CD4-positive, alpha-beta T cell treated with Interleukin-21 for 1 hour (primary cell): ENCODE results near the gene PDE10A.
"Not testable (repeated sequence)": the region's sequence is repeated elsewhere in the genome, so short reads cannot be mapped to it uniquely, and the experiment has no call there.

Experiments
- DNase-seq: peaks from one replicate; pipeline ENCODE4 v3.0.0-alpha.2; 2020

The PDE10A gene

DNA sequence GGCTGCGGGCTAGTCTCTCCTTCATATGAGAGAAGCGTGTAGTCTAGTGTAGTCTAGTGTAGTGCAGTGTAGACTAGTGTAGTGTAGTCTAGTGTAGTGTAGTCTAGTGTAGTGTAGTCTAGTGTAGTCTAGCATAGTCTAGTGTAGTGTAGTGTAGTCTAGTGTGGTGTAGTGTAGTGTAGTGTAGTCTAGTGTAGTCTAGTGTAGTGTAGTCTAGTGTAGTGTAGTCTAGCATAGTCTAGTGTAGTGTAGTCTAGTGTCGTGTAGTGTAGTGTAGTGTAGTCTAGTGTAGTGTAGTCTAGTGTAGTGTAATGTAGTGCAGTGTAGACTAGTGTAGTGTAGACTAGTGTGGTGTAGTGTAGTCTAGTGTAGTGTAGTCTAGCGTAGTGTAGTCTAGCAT is 44.1 kb downstream of the PDE10A start:
- DNase-seq = not testable (repeated sequence)

DNA sequence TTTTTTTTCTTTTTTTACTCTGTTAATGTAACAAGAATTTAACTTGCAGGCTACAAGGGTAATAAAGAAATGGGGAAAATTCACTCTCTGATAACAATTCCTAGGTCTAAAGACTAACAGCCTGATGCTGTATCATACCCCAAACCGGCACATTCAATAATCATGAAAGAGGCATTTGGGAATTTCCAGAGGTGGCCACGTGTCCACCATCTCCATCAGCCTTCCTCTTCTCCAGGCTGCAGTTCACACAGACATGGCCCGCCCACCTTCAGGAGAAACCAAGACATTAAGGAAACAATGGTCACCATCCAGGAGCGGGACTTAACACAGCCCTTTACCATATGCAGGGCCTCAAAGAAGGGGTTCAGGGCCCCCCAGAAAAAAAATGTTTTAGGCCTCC is 44.8 kb downstream of the PDE10A start:
- no peak for DNase-seq

DNA sequence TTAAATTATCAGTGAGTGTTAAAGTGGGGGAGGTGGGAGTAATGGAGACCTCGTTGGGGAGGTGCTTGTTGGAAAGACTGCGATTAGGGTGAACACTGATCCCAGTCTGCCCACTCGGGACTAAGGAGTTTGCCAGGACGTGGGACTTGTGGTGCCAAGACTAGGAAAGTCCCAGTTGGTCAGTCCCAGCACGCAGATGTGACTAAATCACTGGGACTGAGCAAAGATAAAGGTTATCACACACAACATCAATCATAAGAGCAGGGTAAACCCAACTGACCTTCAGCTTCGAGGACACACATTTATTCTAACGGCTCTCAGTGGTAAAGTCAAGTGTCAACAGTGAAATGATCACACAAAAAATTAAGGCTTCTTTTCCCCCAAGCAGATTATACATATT is 45.5 kb downstream of the PDE10A start:
- no peak for DNase-seq

DNA sequence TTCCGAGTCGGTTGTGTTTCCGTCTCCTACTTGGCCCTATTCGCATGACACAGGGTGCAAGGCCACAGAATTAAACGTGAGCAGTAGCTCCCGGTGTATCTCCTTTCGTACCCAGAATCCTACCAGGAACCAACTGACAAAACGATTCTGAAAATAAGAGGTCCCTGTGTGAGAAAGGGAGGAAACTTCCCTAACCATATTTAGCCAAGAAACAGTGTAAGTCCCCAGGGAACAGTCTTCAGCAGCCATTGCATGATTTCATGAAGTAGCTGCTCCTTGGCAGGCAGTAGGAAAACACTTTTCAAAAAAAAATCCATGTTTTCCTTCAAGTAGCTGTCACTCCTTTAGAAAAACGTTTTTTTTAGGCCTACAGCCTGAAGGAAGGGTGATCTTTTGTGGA is 46.9 kb downstream of the PDE10A start:
- no peak for DNase-seq

DNA sequence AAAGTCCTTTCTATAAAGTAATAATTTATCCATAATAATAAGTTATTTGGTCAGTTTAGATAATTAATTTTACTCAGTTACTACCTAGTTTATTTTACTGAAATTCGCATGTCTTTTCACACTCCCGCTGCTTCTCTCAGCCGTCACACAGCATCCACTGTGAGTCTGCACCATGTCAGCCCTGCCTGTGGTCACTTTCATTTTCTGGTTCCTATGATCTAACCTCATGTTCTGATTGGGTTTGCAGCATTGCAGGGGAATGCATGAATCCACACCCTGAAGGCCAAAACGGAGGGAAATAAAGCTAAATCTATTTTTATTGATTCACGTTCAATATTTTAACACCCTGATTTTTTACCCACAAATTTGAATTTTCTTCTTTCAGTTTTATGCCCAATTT is 47.4 kb downstream of the PDE10A start:
- no peak for DNase-seq

DNA sequence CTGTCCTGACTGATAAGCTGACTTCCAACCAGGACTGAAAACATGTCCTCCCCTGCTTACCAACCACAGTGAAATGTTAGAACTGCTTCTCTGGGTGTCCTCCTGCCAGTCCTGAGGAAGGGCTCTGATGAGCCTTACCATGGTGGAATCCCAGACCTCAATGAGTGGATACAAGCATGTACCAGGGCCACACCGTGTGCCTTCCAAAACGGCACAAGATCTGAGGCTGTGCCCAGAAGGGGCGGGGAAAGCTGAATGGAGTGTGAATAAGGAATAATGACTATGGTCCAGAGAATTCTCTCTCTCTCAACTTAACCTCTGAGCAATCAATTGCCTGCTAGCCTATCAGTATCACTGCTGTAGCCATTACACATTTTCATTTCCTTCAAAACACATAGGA is 51.7 kb downstream of the PDE10A start:
- DNase-seq = no peak

DNA sequence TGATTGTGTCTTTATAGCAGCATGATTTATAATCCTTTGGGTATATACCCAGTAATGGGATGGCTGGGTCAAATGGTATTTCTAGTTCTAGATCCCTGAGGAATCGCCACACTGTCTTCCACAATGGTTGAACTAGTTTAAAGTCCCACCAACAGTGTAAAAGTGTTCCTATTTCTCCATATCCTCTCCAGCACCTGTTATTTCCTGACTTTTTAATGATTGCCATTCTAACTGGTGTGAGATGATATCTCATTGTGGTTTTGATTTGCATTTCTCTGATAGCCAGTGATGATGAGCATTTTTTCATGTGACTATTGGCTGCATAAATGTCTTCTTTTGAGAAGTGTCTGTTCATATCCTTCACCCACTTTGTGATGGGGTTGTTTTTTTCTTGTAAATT is 54.5 kb downstream of the PDE10A start:
- DNase-seq = not testable (repeated sequence)

DNA sequence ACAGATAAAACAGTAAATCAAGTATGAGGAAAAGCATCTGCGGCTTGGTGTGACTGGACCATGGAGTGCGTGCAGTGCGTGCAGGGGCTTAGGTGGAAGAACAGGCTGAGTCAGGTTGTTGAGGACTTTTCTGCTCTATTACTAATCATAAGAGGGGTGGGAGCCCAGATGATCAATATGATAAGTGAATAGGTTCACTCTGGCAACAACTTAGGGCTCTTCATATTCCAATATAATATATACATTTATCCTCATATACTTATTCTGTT is 56.4 kb downstream of the PDE10A start:
- DNase-seq = no peak

DNA sequence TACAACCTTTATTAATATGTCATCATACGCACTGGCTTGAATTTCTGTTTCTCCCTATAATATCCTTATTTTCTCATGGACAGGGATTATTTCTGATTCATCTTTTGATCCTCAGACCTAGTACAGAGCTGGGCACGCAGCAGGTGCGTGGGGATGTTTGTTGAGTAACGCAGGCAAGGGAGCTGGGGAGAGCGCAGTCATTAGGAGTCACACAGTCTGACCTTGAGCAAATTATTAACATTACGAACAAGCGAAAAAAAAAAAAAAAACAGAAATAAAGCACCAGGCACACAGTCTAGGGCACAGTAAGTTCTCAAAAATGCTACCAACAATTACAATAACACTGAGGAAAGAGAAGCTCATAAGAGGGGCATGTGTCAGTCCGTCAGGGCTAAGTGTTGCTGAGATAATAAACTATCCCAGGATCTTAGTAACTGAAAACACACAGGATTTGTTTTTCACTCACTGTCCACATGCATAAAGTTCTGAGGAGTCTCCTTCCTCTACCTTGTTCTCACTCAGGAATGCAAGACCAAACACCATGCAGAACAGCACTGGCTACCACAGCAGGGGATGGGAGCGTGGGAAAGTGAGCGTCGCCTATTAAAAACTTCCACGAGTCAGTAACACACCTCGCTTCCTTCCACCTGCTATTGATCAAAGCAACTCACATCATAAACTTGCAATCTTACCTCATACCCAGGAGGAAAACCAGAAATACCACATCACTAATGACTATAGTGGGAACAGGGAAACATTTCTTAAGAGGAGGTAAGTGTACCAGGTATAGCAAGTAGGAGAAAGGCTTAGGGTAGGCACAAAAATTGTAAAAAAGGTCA is 56.9 kb downstream of the PDE10A start:
- DNase-seq = no peak

DNA sequence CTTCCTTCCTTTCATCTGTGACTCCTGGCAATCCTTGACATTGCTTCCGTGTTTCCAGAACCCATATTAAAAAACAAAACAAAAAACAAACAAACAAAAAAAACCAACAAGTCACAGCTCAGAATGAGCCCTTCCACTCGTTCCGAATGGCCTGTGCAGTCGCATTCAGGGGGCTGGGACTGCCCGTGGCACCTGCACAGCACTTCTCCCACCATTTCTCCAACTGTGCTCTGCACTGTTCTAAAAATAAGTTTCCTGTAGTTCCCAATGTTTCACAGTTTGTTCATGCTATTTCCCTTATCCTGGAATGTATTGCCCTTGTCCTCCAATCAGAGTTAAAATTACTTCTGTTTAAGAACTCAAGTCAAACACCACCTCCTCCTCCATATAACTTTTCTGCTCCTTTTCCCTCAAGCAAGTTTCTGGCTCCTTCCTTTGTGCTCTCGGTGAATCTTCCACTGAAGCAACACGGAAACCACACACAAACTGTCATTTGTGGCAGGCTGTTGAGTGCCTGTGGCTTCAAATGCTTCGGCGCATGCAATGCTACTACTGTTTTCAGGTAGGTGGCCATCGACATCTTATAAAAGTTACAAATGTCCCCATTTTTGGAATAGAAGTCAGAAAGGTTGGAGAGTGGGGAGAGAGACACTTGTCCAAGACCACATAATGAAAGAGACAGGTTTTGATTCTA is 57.7 kb downstream of the PDE10A start:
- no peak for DNase-seq

DNA sequence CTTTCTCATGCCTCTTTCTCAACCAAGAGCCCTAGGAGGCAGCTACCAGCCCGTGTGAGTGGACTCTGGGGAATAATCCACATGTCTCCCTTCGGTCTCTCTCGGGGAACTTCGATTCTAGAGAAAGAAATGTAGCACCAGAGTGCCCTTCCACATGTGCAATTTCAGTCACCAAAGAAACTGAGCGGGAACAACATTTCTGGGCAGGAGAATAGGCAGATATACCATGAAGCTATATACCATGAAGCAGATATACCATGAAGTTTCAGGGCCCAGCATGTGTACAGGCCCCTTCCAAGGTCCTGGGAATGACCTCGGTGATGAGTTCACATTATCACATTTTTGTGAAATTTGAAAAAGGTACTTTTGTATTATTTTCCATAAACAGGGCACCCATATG is 60.8 kb downstream of the PDE10A start:
- no peak for DNase-seq

DNA sequence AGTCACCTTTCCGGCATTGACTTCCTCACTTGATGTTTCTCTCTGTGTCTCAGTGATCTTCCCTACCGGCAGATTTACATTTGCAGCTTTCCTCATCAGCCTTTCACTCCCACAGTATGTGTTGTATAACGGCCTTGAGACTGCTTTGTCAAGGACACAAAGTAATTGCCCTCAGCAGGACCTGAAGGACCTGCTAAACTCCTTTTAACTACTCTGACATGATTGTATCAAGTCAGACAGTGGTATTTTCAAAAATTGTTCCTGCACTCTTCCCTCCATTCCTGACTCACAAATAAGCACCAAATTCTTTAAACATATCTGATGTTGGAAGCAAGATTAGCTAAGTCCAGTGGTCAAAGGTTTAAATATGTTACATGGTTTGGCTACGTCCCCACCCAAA is 62.4 kb downstream of the PDE10A start:
- no peak for DNase-seq

DNA sequence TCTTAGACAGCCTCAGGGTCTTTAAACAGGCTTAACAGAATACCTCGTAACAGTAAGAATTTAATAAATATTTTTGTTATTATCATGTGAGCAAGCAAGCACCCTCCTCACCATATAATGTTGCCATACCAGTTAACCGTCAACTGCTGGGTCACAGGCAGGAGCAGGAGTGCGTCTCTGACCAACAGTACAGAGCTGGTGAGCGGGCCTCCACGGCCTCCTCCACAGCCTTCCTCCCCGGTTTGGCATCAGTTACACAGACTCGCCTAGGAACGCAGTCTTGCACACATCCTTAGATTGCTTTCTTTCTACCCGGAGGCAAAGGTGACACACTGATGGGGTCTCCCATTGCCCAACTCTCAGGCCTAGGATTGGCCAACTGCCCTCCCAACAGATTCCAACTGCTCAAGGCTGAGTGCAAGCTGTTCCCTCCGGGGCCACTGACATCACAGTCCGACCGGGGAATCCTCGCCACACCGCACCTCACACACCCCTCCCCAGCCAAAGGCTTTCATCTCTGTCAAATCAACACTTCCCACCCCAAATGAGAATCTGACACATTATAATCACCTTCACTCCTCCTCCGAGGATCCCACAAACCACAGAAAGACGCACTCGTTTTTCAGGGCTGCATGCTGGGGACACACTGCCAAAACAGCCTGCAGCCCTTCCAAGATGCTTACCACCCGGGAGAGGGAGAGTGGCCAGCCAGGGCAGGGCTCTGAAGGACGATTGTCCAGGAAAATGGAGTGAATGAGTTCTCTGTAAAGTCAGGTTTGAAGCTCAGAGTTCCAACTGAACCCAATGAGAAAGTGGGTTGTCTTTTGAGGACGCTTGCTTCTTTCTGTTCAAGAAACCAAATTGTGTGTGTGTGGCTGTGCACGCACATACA is 63.2 kb downstream of the PDE10A start:
- no peak for DNase-seq

DNA sequence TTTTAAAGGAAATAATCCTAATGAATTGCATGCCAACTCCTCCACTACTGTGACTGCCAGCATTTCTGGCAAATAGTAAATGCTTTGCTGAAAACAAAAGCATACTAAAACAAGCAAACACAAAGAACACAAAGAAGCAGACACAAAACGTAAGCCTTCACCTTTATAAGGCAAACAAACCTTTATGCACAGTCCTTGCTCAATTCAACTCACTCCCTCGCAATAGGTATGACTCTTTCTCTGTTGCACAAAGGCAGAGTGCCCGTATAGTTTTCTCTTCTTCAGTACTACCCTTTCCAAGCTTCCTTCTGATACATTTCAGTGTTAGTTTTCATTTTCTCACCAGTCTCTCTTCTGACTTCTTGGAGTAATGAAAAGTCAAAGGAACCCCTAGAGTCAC is 63.9 kb downstream of the PDE10A start:
- no peak for DNase-seq

DNA sequence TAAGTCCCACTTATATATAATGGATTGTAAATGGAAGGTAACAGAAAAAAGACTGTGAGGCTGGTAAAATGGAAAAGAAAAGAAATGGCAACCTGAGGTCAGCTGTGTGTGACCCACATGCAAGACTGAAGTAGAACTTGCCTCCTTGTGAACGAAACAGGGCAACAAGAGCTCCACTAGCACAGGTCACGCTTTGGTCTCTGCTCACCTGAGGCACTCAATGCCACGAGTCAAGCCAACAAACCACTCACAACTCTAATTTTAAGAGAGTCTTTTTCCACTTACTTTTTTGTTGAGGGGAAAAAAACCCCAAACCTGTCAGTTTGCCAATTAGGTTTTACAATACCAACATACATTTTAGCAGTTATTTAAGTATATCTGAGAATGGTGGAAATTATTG is 65.2 kb downstream of the PDE10A start:
- DNase-seq = no peak

DNA sequence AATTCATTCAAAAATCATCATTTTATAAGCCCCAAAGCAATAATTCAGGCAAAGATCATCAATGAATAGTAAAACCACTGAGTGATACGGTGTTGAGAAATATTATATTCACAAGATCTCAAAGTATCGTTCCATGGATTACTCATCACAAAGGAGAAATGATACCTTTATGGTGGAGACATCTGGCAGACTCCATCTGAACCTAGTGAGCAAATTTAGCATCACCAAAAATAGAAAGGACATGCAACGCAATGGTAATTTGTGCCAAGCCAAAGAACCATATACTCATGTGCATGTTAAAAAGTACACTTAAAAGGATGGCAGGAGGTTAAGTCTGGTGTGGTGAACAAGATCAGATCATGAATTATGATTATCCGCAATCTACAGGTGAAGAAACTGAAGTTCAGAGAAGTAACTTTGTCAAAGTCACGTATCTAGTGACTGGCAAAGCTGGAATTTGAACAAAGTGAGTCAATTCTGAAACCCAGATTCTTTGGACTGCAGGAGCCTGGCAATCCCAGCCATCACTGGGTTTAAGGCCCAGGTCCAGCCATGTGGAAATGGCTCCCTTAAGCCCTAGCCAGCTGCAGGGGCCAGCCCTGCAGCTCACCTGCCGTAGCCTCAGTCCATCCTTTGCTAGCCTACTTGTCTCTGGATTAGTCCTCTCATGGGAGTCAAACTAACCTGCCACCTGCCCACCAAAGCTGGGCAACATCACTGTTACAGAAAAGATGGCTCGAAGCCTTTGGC is 68.3 kb downstream of the PDE10A start:
- no peak for DNase-seq

DNA sequence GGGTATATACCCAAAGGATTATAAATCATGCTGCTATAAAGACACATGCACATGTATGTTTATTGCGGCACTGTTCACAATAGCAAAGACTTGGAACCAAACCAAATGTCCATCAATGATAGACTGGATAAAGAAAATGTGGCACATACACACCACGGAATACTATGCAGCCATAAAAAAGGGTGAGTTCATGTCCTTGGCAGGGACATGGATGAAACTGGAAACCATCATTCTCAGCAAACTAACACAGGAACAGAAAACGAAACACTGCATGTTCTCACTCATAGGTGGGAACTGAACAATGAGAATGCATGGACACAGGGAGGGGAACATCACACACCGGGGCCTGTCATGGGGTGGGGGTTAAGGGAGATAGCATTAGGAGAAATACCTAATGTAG is 70.1 kb downstream of the PDE10A start:
- DNase-seq = not testable (repeated sequence)

DNA sequence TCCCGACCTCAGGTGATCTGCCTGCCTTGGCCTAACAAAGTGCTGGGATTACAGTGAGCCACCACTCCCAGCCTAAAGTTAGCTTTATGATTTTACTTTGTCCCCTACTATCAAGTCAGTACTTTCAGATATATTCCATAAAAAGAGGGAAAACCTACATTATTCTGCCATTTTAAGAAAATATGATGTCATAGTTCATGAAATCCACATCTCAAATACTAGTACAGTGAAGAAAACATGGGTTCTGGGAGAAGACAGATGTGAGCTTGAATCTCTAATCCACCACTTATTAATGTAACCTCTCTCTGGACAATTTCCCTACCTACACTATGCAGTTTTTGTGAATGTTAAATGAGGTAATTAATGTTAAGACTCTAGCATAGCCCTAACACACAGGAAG is 74.5 kb downstream of the PDE10A start:
- DNase-seq = no peak

DNA sequence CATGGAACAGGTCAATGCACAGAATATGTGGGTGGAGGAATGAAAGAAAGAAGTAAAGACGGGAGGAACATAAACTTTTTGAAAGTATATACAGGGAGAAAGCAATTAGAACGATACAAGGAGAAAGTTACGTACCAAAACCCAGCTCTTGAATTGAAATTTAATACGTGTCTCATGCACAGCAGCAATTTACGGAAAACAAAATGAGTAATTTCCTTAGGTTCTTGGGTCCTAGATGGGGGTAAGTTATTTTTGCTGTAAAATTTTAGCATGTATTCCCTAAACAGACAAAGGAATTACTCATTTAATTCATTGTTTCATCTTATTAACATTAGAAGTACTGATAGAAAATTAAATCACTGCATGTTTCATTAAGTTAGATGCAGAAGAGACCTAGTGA is 75.8 kb downstream of the PDE10A start:
- no peak for DNase-seq

DNA sequence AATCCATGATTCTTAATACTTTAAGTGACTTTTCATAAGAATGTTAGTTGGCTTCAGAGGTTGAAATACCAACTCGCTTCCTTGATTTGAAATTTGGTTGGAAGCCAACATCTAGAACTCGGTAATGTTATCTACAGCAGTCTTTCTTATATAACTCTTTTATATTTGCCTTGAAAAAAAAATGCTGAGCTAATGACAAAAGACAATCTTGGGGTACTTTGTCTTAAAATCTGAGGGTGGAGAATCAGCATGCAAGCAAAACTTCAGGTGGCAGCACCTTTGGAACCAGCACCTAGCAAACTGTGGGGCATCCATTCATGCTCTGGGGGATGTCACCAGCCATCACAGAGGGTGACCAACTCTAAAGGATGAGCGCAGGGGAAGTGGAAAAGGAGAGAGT is 76.3 kb downstream of the PDE10A start:
- no peak for DNase-seq

DNA sequence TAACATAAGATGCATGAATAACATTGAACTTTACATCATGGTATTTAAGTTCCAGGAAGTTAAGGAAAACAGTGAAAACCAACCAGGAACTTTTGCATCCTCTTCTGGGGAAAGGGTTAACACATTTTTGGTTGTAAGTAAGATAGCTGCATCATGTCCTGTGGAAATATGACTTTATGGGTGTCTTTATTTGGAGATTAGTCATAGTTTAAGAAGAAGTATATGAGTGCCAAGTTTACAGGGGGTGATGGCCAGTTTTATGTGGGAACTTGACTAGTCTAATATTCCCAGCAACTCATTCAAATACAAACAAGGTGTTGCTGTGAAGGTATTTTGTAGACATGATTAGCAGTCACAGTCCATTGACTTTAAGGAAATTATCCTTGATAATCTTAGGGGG is 78.0 kb downstream of the PDE10A start:
- DNase-seq = no peak

DNA sequence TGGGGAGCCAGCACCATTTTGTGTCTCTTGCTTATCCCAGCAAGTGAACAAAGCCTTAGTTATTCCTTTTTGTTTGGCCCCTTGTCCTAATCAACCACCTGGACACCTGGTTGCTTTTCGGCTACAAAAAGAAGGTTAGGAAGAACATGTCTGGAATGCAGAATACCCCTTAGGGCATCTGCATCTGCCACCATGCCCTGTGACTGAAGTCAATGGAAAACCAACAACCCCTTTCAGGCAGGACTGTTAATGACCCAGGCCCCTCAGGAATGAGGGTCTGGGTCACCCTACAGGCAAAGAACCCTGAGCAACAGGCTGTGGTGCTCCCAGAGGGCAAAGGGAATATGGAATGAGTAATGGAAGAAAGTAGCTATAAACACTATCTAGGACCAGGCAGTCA is 78.5 kb downstream of the PDE10A start:
- no peak for DNase-seq

DNA sequence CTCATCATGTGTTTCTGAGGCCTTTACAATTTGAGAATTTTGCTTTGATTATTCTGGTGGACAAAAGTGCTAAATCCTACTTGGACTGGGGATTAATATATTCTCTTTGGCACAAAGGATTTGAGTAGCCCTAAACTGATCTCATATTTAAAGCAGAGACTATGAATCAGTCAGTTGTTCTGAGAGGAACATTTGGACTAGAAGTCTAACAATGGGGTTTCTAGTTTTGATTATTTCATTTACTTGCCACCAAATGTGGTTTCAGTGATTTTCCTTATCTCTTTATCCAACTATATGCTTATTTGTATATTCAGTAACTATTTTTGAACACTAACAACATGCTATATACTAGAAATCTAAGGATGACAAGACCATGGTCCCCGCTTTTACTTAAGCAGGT is 81.4 kb downstream of the PDE10A start:
- no peak for DNase-seq
